BJ (cell line): ENCODE measurements around the gene KNTC1. TPM values are rescaled to one million over a fixed set of nuclear protein-coding genes. Genes with fewer than 3 reads are reported as not detected.

Experiments used
- CTCF ChIA-PET: fragments of 350-600 bp; formaldehyde crosslinking; extraction: SDS; loops from one replicate; lab custom pipeline; 2021; ENCODE audit warnings: antibody characterized with exemption, inconsistent platforms; lab: Yijun Ruan, JAX
- POLR2A ChIA-PET: fragments of 300-600 bp; sonication (Branson Sonifier 250); formaldehyde crosslinking; extraction: SDS; loops from one replicate; lab custom pipeline; 2021; ENCODE audit warnings: antibody characterized with exemption; lab: Charles Lee
- DNase-seq: peaks from one replicate; pipeline ENCODE4 v3.0.0-alpha.2; 2011; ENCODE audit warnings: low read depth
- H3K27me3 ChIP-seq: 2 replicates; pipeline ENCODE4 v1.6.0; 2011; ENCODE audit warnings: low read length; ENCODE audit not compliant: control insufficient read depth, insufficient read depth
- H3K36me3 ChIP-seq: 2 replicates; pipeline ENCODE4 v1.5.1; 2011; ENCODE audit warnings: low read length; ENCODE audit not compliant: control insufficient read depth, insufficient read depth
- H3K4me3 ChIP-seq: 2 replicates; pipeline ENCODE4 v1.5.1; 2011; ENCODE audit warnings: low read depth, mild to moderate bottlenecking, control low read depth, low read length
- CTCF ChIP-seq: IDR thresholded peaks from 2 replicates; pipeline ENCODE4 v1.5.1; 2011; ENCODE audit warnings: low read depth, mild to moderate bottlenecking, control low read depth, inconsistent platforms, low read length, moderate library complexity; ENCODE audit not compliant: insufficient read depth
- polyA plus RNA-seq: library from polyadenylated mRNA; depleted of rRNA; stranded (reverse); fragments of >200 nt; gene quantifications from 2 replicates; pipeline ENCODE4 v1.2.3, GENCODE V29; 2011

Gene KNTC1
- polyA plus RNA-seq, 1 experiment: 12.5 TPM

- TF ChIP-seq CTCF: no peak
- DNase-seq: no peak
- CTCF ChIA-PET: no interaction called here
- H3K4me3 ChIP-seq: no peak overlapping the region
- POLR2A ChIA-PET: no interaction called here
- H3K36me3 ChIP-seq: peaks cover 1% of the 10 kb centered on the region; the same call in 1 of the 2 replicates
- no peaks in the 10 kb centered on the region for H3K27me3 ChIP-seq
Measured at GRCh38 chr12:122528582-122528981, 1.5 kb downstream of the KNTC1 start.

- no peak for DNase-seq
- Histone ChIP-seq H3K4me3 (no peak overlapping the region), H3K36me3 (peaks cover 1% of the 10 kb centered on the region; the same call in 1 of the 2 replicates), H3K27me3 (no peaks in the 10 kb centered on the region)
- ChIA-PET CTCF (no interaction called here), POLR2A (no interaction called here)
- no peak for TF ChIP-seq CTCF
Measured at GRCh38 chr12:122528992-122529391, 1.9 kb downstream of the KNTC1 start.

- no peaks in the 10 kb centered on the region for H3K27me3 ChIP-seq
- no peak for TF ChIP-seq CTCF
- no peak for DNase-seq
- H3K4me3 ChIP-seq: no peak overlapping the region
- no peaks in the 10 kb centered on the region; the same call in 1 of the 2 replicates for H3K36me3 ChIP-seq
- POLR2A ChIA-PET: no interaction called here
- CTCF ChIA-PET: no interaction called here
Measured at GRCh38 chr12:122533856-122534255, 6.8 kb downstream of the KNTC1 start.

- TF ChIP-seq CTCF: no peak
- H3K27me3 ChIP-seq: no peaks in the 10 kb centered on the region
- no peak overlapping the region for H3K4me3 ChIP-seq
- ChIA-PET CTCF (interaction anchor here (0.7 to 1.6 kb wide), 2 partner anchors 9 to 216 kb away, joined by 3 read pairs; partner anchors contain the start of gene DENR), POLR2A (no interaction called here)
- no peak for DNase-seq
- no peaks in the 10 kb centered on the region; the same call in 1 of the 2 replicates for H3K36me3 ChIP-seq
Measured at GRCh38 chr12:122537021-122537420, 10.0 kb downstream of the KNTC1 start.

GRCh38 chr12:122538496-122538895 lies 11.4 kb downstream of the KNTC1 start:
- ChIA-PET POLR2A (interaction anchor here (0.6 kb wide), 1 partner anchor 9 kb away, joined by 3 read pairs; no protein-coding TSS in a partner anchor), CTCF (interaction anchor here (1.6 kb wide), 1 partner anchor 215 kb away, joined by 3 read pairs; the partner anchor contains the start of gene DENR)
- Histone ChIP-seq H3K36me3 (no peaks in the 10 kb centered on the region; the same call in 1 of the 2 replicates), H3K4me3 (no peak overlapping the region), H3K27me3 (no peaks in the 10 kb centered on the region)
- no peak for TF ChIP-seq CTCF
- no peak for DNase-seq
